ENCODE measurements around the gene FHDC1. TPM values are rescaled to one million over a fixed set of nuclear protein-coding genes. Genes with fewer than 3 reads are reported as not detected.

FHDC1 gene
- total RNA-seq, 1 experiment from 2014 or later: 0.21 TPM

- Histone ChIP-seq H3K9me3 (ENCODE audit: control insufficient read depth, insufficient read depth, low read depth, low read length) (no peaks in the 10 kb centered on the region), H3K4me1 (ENCODE audit: control insufficient read depth, insufficient read depth, low read length) (no peaks in the 10 kb centered on the region), H3K27me3 (ENCODE audit: control insufficient read depth, insufficient read depth, low read length) (no peaks in the 10 kb centered on the region), H3K4me3 (ENCODE audit: low read depth in 2 of 2, low read length in 2 of 2) (no peak overlapping the region), H3K27ac (ENCODE audit: low read length) (no peak overlapping the region), H3K36me3 (ENCODE audit: control insufficient read depth, insufficient read depth, low read length) (no peaks in the 10 kb centered on the region)
- ATAC-seq: no peak
- TF ChIP-seq CTCF (IDR thresholded peaks at IDR 0.05): no peak
- TF ChIP-seq TCF7L2 (IDR thresholded peaks at IDR 0.05; ENCODE audit: low read depth, low read length): no peak
- TF ChIP-seq SIN3A (IDR thresholded peaks at IDR 0.05; ENCODE audit: borderline replicate concordance, insufficient read depth, low read depth, low read length): no peak
- no peak for TF ChIP-seq REST (IDR thresholded peaks at IDR 0.05; ENCODE audit: insufficient read depth in 1 of 2, low read depth in 2 of 2, low read length in 1 of 2)
- no peak for TF ChIP-seq POLR2AphosphoS5 (IDR thresholded peaks at IDR 0.05; ENCODE audit: low read depth, low read length)
- in situ Hi-C loops (cut with HindIII; ENCODE audit: low pct_unique_long_range_greater_than_20kb, low sequenced_read_pairs): no loop called here
- CTCF ChIA-PET: no interaction called here
- DNase-seq (ENCODE audit: low read depth, low spot score): no peak
- no TSS peak for BruUV-seq (replicated peaks)
- intact Hi-C loops (cut with micrococcal nuclease; ENCODE audit: unreplicated experiment): no loop called here
- POLR2A ChIA-PET: no interaction called here
Observed at GRCh38 chr4:152971053-152971452, 34.9 kb downstream of the FHDC1 start.

GRCh38 chr4:152972821-152973628, 36.9 kb downstream of the FHDC1 start:
- BruUV-seq (replicated peaks): no TSS peak
- in situ Hi-C loops (cut with HindIII; ENCODE audit: low pct_unique_long_range_greater_than_20kb, low sequenced_read_pairs) (no loop called here), intact Hi-C loops (cut with micrococcal nuclease; ENCODE audit: unreplicated experiment) (no loop called here)
- Histone ChIP-seq H3K4me1 (ENCODE audit: control insufficient read depth, insufficient read depth, low read length) (no peaks in the 10 kb centered on the region), H3K27ac (ENCODE audit: low read length) (no peak overlapping the region), H3K9me3 (ENCODE audit: control insufficient read depth, insufficient read depth, low read depth, low read length) (no peaks in the 10 kb centered on the region), H3K27me3 (ENCODE audit: control insufficient read depth, insufficient read depth, low read length) (no peaks in the 10 kb centered on the region), H3K4me3 (ENCODE audit: low read depth in 2 of 2, low read length in 2 of 2) (no peak overlapping the region), H3K36me3 (ENCODE audit: control insufficient read depth, insufficient read depth, low read length) (no peaks in the 10 kb centered on the region)
- ChIA-PET POLR2A (interaction anchor here (0.6 kb wide), 1 partner anchor 180 kb away, joined by 24 read pairs; no protein-coding TSS in a partner anchor), CTCF (no interaction called here)
- ATAC-seq: no peak
- no peak for DNase-seq (ENCODE audit: low read depth, low spot score)
- TF ChIP-seq REST (IDR thresholded peaks at IDR 0.05; ENCODE audit: insufficient read depth in 1 of 2, low read depth in 2 of 2, low read length in 1 of 2) (no peak), POLR2AphosphoS5 (IDR thresholded peaks at IDR 0.05; ENCODE audit: low read depth, low read length) (no peak), CTCF (IDR thresholded peaks at IDR 0.05) (no peak), TCF7L2 (IDR thresholded peaks at IDR 0.05; ENCODE audit: low read depth, low read length) (no peak), SIN3A (IDR thresholded peaks at IDR 0.05; ENCODE audit: borderline replicate concordance, insufficient read depth, low read depth, low read length) (no peak)
